GM10847 (cell line): ENCODE measurements around the gene MYOG.

ENCODE experiments used
- POLR2A ChIP-seq: IDR thresholded peaks from 2 replicates; pipeline ENCODE4 v1.6.1; 2011; ENCODE audit not compliant: insufficient read length; ENCODE audit errors: extremely low read depth

Gene MYOG

GRCh38 chr1:203038217-203038741, 47.5 kb downstream of the MYOG start:
- no peak for TF ChIP-seq POLR2A

- TF ChIP-seq POLR2A, result no peak
These were observed 48.2 kb downstream of the MYOG start for GRCh38 chr1:203037509-203038190.

GRCh38 chr1:203036537-203036936, 49.3 kb downstream of the MYOG start:
- TF ChIP-seq POLR2A, result no peak

GRCh38 chr1:203036135-203036534, 49.7 kb downstream of the MYOG start:
- TF ChIP-seq POLR2A, result no peak

- TF ChIP-seq POLR2A, result no peak
These were observed 50.5 kb downstream of the MYOG start for GRCh38 chr1:203035111-203036000.

GRCh38 chr1:203034422-203035110, 51.2 kb downstream of the MYOG start:
- no peak for TF ChIP-seq POLR2A

- TF ChIP-seq POLR2A, result no peak
These were observed 51.9 kb downstream of the MYOG start for GRCh38 chr1:203033917-203034316.

GRCh38 chr1:203033287-203033686, 52.5 kb downstream of the MYOG start:
- TF ChIP-seq POLR2A, result no peak
